Activated naive CD8-positive, alpha-beta T cell treated with anti-CD3 and anti-CD28 coated beads, Interleukin-2, amount 50 U/mL, for 16 hours (primary cell): ENCODE data around the gene LEFTY1.
"Not testable (repeated sequence)": the region's sequence is repeated elsewhere in the genome, so short reads cannot be mapped to it uniquely, and the experiment has no call there.

Source experiments
- DNase-seq: peaks from one replicate; pipeline ENCODE4 v3.0.0-alpha.2; 2020; ENCODE audit warnings: low read depth, low spot score

The LEFTY1 gene

DNA sequence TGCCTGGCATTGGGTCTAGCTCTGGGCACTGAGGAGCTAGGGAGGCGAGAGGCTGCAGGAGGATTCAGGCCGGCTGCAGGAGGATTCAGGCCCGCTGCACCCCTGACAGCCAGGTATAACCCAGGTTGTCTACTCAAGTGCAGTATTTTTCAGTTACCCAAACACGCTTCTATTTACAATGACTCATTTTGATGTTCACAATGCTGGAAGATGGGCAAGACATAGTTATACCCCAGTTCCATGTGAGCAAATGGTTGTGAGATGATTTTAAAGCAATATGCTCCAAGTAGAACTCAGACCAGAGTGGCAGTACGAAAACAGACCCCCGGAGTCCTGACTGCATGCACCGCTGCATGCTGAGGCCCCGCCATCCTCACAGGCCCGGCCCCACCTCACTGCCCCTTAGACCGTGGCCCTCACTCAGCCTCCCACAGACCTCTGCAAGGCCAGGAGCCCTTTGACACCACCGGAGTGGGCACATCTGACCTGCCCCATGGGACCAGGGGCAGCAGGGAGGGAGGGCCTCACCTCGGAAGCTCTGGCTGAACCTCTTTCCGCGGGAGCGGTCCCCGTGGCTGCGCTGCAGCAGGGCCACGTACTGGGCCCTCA, 553 bp downstream of the LEFTY1 start:
- DNase-seq, result no peak

DNA sequence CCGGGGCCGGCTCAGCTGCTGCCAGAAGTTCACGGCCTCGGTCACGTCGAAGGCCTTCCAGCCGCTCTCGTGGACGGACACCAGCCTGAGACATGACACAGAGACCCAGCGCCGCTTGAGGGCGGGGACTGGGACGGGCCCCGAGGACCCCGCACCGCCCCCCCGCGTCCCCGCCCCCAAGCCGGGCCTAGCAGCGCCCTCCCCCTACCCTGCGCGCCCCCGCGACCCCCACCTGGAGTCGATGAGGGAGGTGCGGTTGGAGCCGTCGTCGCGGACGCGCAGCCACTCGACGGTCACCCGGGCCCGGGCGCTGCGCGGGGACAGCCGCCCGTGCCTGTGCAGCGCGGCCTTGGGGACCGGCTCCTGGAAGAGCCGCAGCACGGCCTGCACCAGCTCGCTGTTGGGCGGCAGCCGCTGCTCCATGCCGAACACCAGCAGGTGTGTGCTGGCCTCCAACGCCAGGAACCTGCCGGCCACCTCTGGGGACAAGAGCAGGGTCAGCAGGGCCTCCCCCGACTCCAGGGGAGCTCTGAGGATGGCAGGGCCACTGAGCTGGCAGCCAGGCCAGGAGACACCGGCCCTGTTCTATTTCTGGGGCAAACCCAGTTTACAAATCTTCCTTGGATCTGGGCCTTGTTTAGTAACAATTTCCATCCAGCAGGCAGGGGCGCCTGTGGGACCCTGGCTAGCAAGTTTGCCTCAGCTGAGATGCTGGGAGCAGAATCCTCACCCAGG, 1.2 kb downstream of the LEFTY1 start:
- DNase-seq, result not testable (repeated sequence)

- no peak for DNase-seq
Measured at GRCh38 chr1:225887030-225887314, 2.0 kb downstream of the LEFTY1 start.

- no peak for DNase-seq
Measured at GRCh38 chr1:225886159-225887029, 2.6 kb downstream of the LEFTY1 start.

DNA sequence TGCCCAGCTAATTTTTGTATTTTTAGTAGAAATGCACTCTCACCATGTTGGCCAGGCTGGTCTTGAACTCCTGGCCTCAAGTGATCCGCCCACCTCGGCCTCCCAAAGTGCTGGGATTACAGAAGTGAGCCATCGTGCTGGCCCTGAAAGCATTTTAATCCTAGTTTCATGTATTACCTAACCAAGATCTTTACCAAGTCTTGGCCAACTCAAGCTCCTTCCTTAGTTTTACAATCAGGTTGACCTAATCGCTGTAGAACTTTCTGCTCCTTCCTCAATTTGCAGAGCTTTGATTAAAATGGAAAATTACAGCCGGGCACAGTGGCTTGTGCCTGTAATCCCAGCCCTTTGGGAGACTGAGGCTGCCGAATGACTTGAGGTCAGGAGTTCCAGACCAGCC, 3.6 kb downstream of the LEFTY1 start:
- DNase-seq, result no peak

DNA sequence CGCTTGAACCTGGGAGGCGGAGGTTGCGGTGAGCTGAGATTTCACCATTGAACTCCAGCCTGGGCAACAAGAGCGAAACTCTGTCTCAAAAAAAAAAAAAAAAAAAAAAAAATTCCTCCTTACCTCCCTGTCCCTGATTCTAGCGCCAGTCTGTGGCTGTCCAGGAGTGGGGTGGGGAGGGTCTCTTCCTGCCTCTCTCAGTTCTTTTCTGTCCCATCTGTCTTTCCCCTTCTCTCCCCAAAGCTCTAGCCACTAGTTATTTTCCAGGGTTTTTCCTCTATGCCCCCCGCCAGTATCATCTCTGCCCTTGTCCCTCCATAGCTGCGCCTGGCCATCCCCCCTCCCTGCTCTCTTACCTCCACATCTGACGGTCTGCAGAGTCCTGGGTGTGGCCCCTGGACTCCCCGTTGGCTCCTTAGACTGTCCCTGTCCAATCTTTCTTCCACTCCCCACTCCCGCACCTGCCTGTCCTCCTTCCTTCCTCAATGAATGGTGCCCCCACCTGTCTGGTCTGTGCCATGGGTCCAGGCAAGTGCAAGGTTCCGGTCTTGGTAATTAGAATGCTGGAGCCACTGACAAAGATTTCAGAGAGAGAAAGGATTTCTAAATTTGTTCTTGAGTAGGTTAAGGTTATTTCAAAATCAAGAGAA, 5.2 kb downstream of the LEFTY1 start:
- no peak for DNase-seq

GRCh38 chr1:225882694-225883615, 6.0 kb downstream of the LEFTY1 start:
- DNase-seq, result no peak

GRCh38 chr1:225881959-225882693, 6.8 kb downstream of the LEFTY1 start, which contains the start of gene TMEM63A:
Gene TMEM63A, minus strand, starts transcription at chr1:225882380. Its CDS starts 4,800 bp downstream, at chr1:225877580.
- DNase-seq, result peak; percentile 67

DNA sequence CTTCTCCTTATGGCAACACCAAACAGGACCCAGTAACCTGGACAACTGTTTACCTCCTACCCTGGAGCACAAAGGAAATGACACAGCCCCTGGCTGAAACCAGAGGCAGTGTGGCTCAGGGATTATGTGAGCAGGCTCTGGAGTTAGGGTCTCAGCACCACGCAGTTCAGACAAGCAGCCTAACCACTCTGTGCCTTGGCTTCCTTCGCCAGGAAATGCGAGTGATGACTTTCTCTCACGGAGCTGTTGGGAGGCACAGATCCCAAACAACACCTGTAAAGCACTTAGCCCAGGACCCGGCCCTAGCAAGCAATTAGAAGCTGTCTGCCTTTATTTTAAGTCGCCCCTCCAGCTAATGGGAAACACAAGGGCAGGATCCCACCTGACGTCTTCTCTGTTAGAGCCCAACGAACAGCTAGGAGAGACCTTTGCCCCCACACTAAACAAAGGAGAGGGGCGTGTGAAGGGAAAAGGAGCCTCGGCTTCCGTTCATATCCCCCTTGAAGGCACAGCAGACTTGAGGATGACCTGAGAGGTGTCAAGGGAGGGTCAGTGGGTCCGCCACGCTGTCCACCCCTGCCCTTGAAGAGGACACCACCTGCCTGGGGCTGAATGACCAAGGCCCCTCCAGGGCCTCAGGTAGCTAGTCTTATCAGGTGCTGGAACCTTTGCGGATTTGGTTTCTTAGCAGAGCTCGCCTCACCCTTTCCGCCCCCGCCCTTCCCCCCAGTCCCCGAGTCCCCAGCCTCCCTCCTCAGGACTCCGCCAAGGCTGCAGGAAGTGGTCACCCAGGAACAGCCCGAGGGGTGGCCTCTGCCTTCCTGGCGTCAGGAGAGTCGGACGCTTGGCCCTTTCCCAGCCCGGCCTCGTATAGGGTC, 7.6 kb downstream of the LEFTY1 start:
- no peak for DNase-seq

- DNase-seq, result no peak
Measured at GRCh38 chr1:225880636-225881035, 8.3 kb downstream of the LEFTY1 start.

DNA sequence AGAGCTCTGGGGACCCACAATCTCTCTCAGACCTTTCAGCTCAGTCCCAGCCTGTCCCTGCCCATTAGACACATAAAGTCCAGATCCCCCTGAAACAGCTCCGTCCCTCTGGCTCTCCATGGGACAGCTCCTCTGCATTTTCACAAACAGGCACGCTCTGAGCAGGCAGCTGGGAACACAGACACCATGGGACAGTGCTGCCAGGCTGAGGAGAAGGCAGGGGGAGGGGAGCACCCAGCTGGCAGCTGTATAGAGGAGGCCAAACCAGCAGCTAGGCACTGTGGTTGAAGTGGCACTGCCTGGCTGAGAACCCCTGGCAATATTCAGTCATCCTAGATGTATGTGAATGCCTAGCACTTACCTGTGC, 8.7 kb downstream of the LEFTY1 start:
- DNase-seq, result no peak

GRCh38 chr1:225879521-225880221, 9.3 kb downstream of the LEFTY1 start:
- no peak for DNase-seq

DNA sequence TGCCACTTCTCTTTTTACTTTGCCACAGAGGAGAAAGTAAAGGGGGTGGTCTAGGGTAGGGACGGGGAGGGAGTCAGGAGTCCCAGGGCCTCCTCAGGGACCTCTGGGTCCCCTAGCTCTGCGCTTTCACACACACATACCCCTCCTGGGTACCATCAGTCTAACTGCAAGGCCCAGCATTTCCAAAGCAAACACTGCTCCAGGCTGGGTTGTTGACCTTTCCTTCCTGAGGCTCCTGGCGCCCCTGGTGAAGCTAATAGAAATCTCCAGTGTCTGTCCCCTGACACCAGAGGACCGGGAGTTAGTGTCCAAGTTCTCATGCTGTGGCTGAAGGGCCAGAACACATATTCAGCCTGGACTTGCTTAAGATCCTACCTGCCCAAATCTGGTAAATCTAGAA, 10.7 kb downstream of the LEFTY1 start:
- no peak for DNase-seq

DNA sequence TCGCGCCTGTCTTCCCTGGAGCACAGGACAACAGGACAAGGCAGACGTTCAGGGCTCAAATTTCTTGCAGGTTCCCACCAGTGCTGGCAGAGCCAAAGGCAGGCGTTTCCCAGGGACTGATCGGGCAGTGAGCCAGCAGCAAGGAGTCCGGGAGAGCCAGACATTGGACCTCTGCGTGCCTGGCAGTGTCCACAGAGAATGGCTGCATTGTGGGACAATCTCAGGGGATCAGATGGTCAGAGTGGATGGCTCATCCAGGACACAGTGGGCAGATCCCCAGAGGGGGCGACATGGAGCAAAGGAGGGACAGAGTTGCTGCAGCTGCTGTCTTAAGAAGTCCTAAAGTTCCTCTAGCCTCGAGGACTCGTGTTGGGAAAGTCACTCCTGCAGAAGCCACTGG, 11.4 kb downstream of the LEFTY1 start:
- no peak for DNase-seq

GRCh38 chr1:225876900-225877510, 11.9 kb downstream of the LEFTY1 start:
- no peak for DNase-seq

- no peak for DNase-seq
Measured at GRCh38 chr1:225875044-225875815, 13.7 kb downstream of the LEFTY1 start.

DNA sequence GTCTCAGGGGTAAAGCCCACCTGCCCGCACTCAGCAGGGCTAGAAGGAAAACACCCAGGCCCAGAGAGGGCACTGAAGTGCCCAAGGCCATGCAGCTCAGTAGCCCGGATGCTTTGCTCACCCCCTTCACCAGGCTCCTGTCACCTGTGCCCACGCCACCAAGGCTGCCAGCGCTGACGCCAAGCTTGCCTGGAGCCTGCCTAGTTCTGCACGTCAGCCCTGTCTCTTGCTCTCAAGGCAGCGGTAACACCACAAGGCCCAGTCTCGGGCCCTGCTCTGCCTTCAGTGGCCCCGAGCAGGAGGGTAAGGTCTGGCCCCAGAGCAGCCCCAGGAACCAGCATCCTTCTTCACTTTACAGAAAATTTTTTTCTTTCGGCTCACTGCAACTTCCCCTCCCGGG, 14.5 kb downstream of the LEFTY1 start:
- no peak for DNase-seq
